WTC11 (cell line): ENCODE data around the gene NUP210L. TPM values are rescaled to one million over a fixed set of nuclear protein-coding genes. Genes with fewer than 3 reads are reported as not detected.

Source experiments
- ATAC-seq: fragments of 200-7000 bp; cut with Tn5 transposase; 2 replicates; pipeline ENCODE4 v1.10.0; 2021; ENCODE audit warnings: mild to moderate bottlenecking, moderate library complexity
- CTCF ChIA-PET: fragments of 300-600 bp; sonication (Branson Sonifier 250); formaldehyde crosslinking; loops from one replicate; lab custom pipeline; 2021; ENCODE audit warnings: antibody characterized with exemption; lab: Charles Lee
- POLR2A ChIA-PET: fragments of 350-600 bp; sonication (Branson Sonifier 250); formaldehyde crosslinking; loops from one replicate; lab custom pipeline; 2021; ENCODE audit warnings: antibody characterized with exemption; lab: Charles Lee
- DNase-seq: peaks from one replicate; pipeline ENCODE4 v3.0.0; 2021; ENCODE audit warnings: low spot score
- H3K27ac Mint-ChIP-seq: 2 replicates; pipeline ENCODE4 v1.8.0; 2021; ENCODE audit warnings: mixed read lengths
- H3K27me3 Mint-ChIP-seq: 2 replicates; pipeline ENCODE4 v1.8.0; 2021; ENCODE audit warnings: low read depth, mild to moderate bottlenecking, moderate library complexity, mixed read lengths
- H3K36me3 Mint-ChIP-seq: 2 replicates; pipeline ENCODE4 v1.8.0; 2021; ENCODE audit warnings: mixed read lengths
- H3K4me1 Mint-ChIP-seq: 2 replicates; pipeline ENCODE4 v1.8.0; 2022; ENCODE audit warnings: mixed read lengths
- H3K4me3 Mint-ChIP-seq: 2 replicates; pipeline ENCODE4 v1.8.0; 2021; ENCODE audit warnings: mild to moderate bottlenecking, moderate library complexity, mixed read lengths
- H3K9me3 Mint-ChIP-seq: 2 replicates; pipeline ENCODE4 v1.8.0; 2021; ENCODE audit warnings: mixed read lengths
- E2F4 ChIP-seq: sonication (generic); formaldehyde crosslinking; IDR thresholded peaks from 2 replicates; pipeline ENCODE4 v1.8.1; 2022; ENCODE audit warnings: low read depth, mild to moderate bottlenecking, moderate library complexity, missing genetic modification reagents, borderline replicate concordance
- E2F5 ChIP-seq: sonication (generic); formaldehyde crosslinking; IDR thresholded peaks from 2 replicates; pipeline ENCODE4 v1.8.1; 2022; ENCODE audit warnings: mild to moderate bottlenecking, moderate library complexity, missing genetic modification reagents
- ETV6 ChIP-seq: sonication (generic); formaldehyde crosslinking; IDR thresholded peaks from 2 replicates; pipeline ENCODE4 v1.8.1; 2022; ENCODE audit warnings: mild to moderate bottlenecking, missing genetic modification reagents
- FOXP1 ChIP-seq: sonication (generic); formaldehyde crosslinking; IDR thresholded peaks from 2 replicates; pipeline ENCODE4 v1.8.0; 2022; ENCODE audit warnings: missing genetic modification reagents, mild to moderate bottlenecking, moderate library complexity, borderline replicate concordance
- GABPB1 ChIP-seq: sonication (generic); formaldehyde crosslinking; IDR thresholded peaks from 2 replicates; pipeline ENCODE4 v1.8.1; 2023; ENCODE audit warnings: mild to moderate bottlenecking, missing genetic modification reagents
- GRHL2 ChIP-seq: fragments of 250-450 bp; sonication (Bioruptor Pico); IDR thresholded peaks from 2 replicates; pipeline ENCODE4 v1.8.0; 2022; ENCODE audit warnings: mild to moderate bottlenecking, moderate library complexity; ENCODE audit not compliant: insufficient replicate concordance, severe bottlenecking
- GTF2I ChIP-seq: fragments of 250-450 bp; sonication (Bioruptor Pico); conservative IDR thresholded peaks from 2 replicates; pipeline ENCODE4 v1.4.0; 2021; ENCODE audit warnings: mild to moderate bottlenecking
- HMGXB4 ChIP-seq: sonication (generic); formaldehyde crosslinking; IDR thresholded peaks from 2 replicates; pipeline ENCODE4 v1.8.1; 2023; ENCODE audit warnings: mild to moderate bottlenecking, moderate library complexity, missing genetic modification reagents
- IRF1 ChIP-seq: sonication (generic); formaldehyde crosslinking; IDR thresholded peaks from 2 replicates; pipeline ENCODE4 v1.8.0; 2023; ENCODE audit warnings: missing genetic modification reagents
- IRF2 ChIP-seq: sonication (generic); formaldehyde crosslinking; IDR thresholded peaks from 2 replicates; pipeline ENCODE4 v1.8.0; 2022; ENCODE audit warnings: low read depth, missing genetic modification reagents, borderline replicate concordance
- MAX ChIP-seq: sonication (generic); formaldehyde crosslinking; IDR thresholded peaks from 2 replicates; pipeline ENCODE4 v1.8.0; 2022; ENCODE audit warnings: mild to moderate bottlenecking, missing genetic modification reagents
- NR2C2 ChIP-seq: sonication (generic); formaldehyde crosslinking; IDR thresholded peaks from 2 replicates; pipeline ENCODE4 v1.8.0; 2022; ENCODE audit warnings: mild to moderate bottlenecking, missing genetic modification reagents
- PREB ChIP-seq: sonication (generic); formaldehyde crosslinking; IDR thresholded peaks from 2 replicates; pipeline ENCODE4 v1.8.1; 2022; ENCODE audit warnings: mild to moderate bottlenecking, missing genetic modification reagents, moderate library complexity, borderline replicate concordance
- SMAD3 ChIP-seq: sonication (generic); formaldehyde crosslinking; IDR thresholded peaks from 2 replicates; pipeline ENCODE4 v1.8.0; 2022; ENCODE audit warnings: missing genetic modification reagents, mild to moderate bottlenecking, borderline replicate concordance
- USF2 ChIP-seq: sonication (generic); formaldehyde crosslinking; IDR thresholded peaks from 2 replicates; pipeline ENCODE4 v1.8.1; 2023; ENCODE audit warnings: mild to moderate bottlenecking, missing genetic modification reagents, moderate library complexity
- ZBTB43 ChIP-seq: sonication (generic); formaldehyde crosslinking; IDR thresholded peaks from 2 replicates; pipeline ENCODE4 v1.8.1; 2023; ENCODE audit warnings: mild to moderate bottlenecking, missing genetic modification reagents
- ZNF138 ChIP-seq: sonication (generic); formaldehyde crosslinking; conservative IDR thresholded peaks from 2 replicates; pipeline ENCODE4 v1.8.1; 2022; ENCODE audit warnings: mild to moderate bottlenecking, moderate library complexity, missing genetic modification reagents
- ZNF263 ChIP-seq: sonication (generic); formaldehyde crosslinking; IDR thresholded peaks from 2 replicates; pipeline ENCODE4 v1.8.1; 2022; ENCODE audit warnings: low read depth, mild to moderate bottlenecking, moderate library complexity, missing genetic modification reagents
- ZNF416 ChIP-seq: fragments of 250-450 bp; sonication (Bioruptor Pico); IDR thresholded peaks from 2 replicates; pipeline ENCODE4 v1.9.0; 2021; ENCODE audit warnings: mild to moderate bottlenecking, inconsistent platforms
- total RNA-seq: library from RNA; stranded (reverse); gene quantifications from 3 replicates; pipeline ENCODE4 v1.2.3, GENCODE V29; 2021

The NUP210L gene
- total RNA-seq, 1 experiment from 2014 or later, result 0.02 TPM

GRCh38 chr1:153961421-153961820 lies 193.5 kb downstream of the NUP210L start:
- POLR2A ChIA-PET, result interaction anchor here (2.0 kb wide), 1 partner anchor 186 kb away, joined by 5 read pairs; the partner anchor contains the start of gene SLC27A3

GRCh38 chr1:153960206-153960605 lies 194.7 kb downstream of the NUP210L start:
- H3K36me3 Mint-ChIP-seq, result peaks cover 27% of the 10 kb centered on the region
- POLR2A ChIA-PET, result interaction anchor here (1.0 kb wide), 1 partner anchor 17 kb away, joined by 4 read pairs; the partner anchor contains the start of gene JTB
- no peaks in the 10 kb centered on the region for H3K27me3 Mint-ChIP-seq
- CTCF ChIA-PET, result no interaction called here
- no peak for TF ChIP-seq ZNF138 (CRISPR knock-in tag)
- no peak for TF ChIP-seq SMAD3 (CRISPR knock-in tag)
- TF ChIP-seq IRF1 (CRISPR knock-in tag), result no peak
- TF ChIP-seq E2F4 (CRISPR knock-in tag), result no peak
- TF ChIP-seq FOXP1, result no peak
- TF ChIP-seq GTF2I (CRISPR knock-in tag), result no peak
- TF ChIP-seq IRF2 (CRISPR knock-in tag), result no peak
- no peak for TF ChIP-seq PREB (CRISPR knock-in tag)
- no peak for TF ChIP-seq HMGXB4 (CRISPR knock-in tag)
- TF ChIP-seq ZBTB43, result no peak
- TF ChIP-seq GRHL2, result no peak
- no peak for TF ChIP-seq E2F5
- no peaks in the 10 kb centered on the region for H3K9me3 Mint-ChIP-seq
- DNase-seq, result no peak
- peaks cover 53% of the 10 kb centered on the region for H3K4me1 Mint-ChIP-seq
- H3K27ac Mint-ChIP-seq, result peak overlapping the region; percentile 91
- no peak for ATAC-seq
- H3K4me3 Mint-ChIP-seq, result peak overlapping the region; percentile 92; the same call in 1 of the 2 replicates

More at GRCh38 chr1:153961421-153961820, 193.5 kb downstream of the NUP210L start:
- no peak for TF ChIP-seq ZNF416 (CRISPR knock-in tag)
- no peak for TF ChIP-seq GABPB1 (CRISPR knock-in tag)
- no peak for TF ChIP-seq ETV6 (CRISPR knock-in tag)
- no peak for TF ChIP-seq ZNF263 (CRISPR knock-in tag)
- TF ChIP-seq NR2C2 (CRISPR knock-in tag), result no peak
- no peak for TF ChIP-seq USF2 (CRISPR knock-in tag)
- TF ChIP-seq IRF2 (CRISPR knock-in tag), result no peak
- no peak for TF ChIP-seq FOXP1
- no peak for TF ChIP-seq MAX (CRISPR knock-in tag)
- peaks cover 34% of the 10 kb centered on the region for H3K36me3 Mint-ChIP-seq
- H3K9me3 Mint-ChIP-seq, result peaks cover 5% of the 10 kb centered on the region
- DNase-seq, result no peak
- H3K4me1 Mint-ChIP-seq, result peaks cover 59% of the 10 kb centered on the region
- ATAC-seq, result no peak
- peak overlapping the region; percentile 100 for H3K27ac Mint-ChIP-seq
- CTCF ChIA-PET, result interaction anchor here (3.0 kb wide), 1 partner anchor 15 kb away, joined by 27 read pairs; the partner anchor contains the start of gene DENND4B
- H3K27me3 Mint-ChIP-seq, result no peaks in the 10 kb centered on the region
- H3K4me3 Mint-ChIP-seq, result peak overlapping the region; percentile 92
